ENCODE data around the gene SMNDC1. TPM values are rescaled to one million over a fixed set of nuclear protein-coding genes. Genes with fewer than 3 reads are reported as not detected.

SMNDC1 gene
- total and polyA plus RNA-seq, 2 of the 4 experiments (the other 2 are of a cell fraction) = 3.9 to 15.1 TPM

DNA sequence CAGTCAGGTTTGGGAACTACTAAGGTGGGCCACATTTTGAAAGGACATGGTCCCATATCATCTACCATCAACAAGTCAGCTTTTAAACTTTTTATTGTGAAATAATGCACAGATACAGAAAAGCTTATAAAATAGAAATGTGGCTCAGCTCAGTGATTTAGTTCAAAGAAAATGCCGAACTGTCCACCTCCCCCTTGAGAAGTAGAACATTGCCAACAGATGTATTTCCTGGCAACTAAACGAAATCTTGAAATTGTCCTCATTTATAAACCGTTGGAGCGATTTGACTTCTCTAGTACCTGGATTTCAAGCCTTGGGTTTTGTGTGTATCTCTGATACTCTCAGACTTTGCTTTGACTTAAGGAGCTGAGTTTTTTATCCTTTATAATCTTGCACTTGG is 32.7 kb upstream of the SMNDC1 start:
- H3K18ac ChIP-seq (ENCODE audit: low read depth, low read length) = no peak overlapping the region
- no peak overlapping the region for H4K91ac ChIP-seq (ENCODE audit: insufficient read depth, low read depth, low read length)
- no peak overlapping the region for H3K56ac ChIP-seq (ENCODE audit: extremely low read depth, insufficient read depth, low read length)
- intact Hi-C loops (cut with micrococcal nuclease) (no loop called here), dilution Hi-C loops (cut with HindIII; ENCODE audit: low sequenced_read_pairs, unreplicated experiment) (no loop called here), in situ Hi-C loops (cut with MboI; ENCODE audit: low sequenced_read_pairs) (no loop called here)
- H3K4me3 ChIP-seq (ENCODE audit: insufficient read depth, low read depth, low read length) = no peak overlapping the region
- H3K36me3 ChIP-seq (ENCODE audit: control insufficient read depth, insufficient read depth, low read length) = no peaks in the 10 kb centered on the region
- H3K4me1 ChIP-seq (ENCODE audit: control insufficient read depth, insufficient read depth, low read length) = peaks cover 9% of the 10 kb centered on the region
- H2BK15ac ChIP-seq (ENCODE audit: low read depth, low read length) = no peak overlapping the region
- H2BK120ac ChIP-seq (ENCODE audit: low read depth, low read length) = no peak overlapping the region
- no peaks in the 10 kb centered on the region for H3K9me3 ChIP-seq (ENCODE audit: control insufficient read depth, insufficient read depth, low read length)
- no peaks in the 10 kb centered on the region for H3K27me3 ChIP-seq (ENCODE audit: control insufficient read depth, insufficient read depth, low read length)
- H2BK5ac ChIP-seq (ENCODE audit: low read depth, low read length, poor library complexity, severe bottlenecking) = no peak overlapping the region
- no peak overlapping the region for H2AFZ ChIP-seq (replicated peaks; ENCODE audit: low read length, poor library complexity)
- H3K79me1 ChIP-seq (ENCODE audit: low read depth in 1 of 2, low read length in 2 of 2) = no peaks in the 10 kb centered on the region
- no peak for DNase-seq
- no peak overlapping the region for H4K5ac ChIP-seq (ENCODE audit: low read depth, low read length)
- no peak for ATAC-seq (ENCODE audit: low read depth)
- CTCF ChIA-PET = interaction anchor here (1.6 kb wide), 1 partner anchor 11 kb away, joined by 4 read pairs; no protein-coding TSS in a partner anchor
- no peak overlapping the region for H2AK9ac ChIP-seq (replicated peaks; ENCODE audit: low read depth, low read length, poor library complexity)
- TF ChIP-seq CEBPB (IDR thresholded peaks at IDR 0.05; ENCODE audit: low read depth, low read length) = no peak
- TF ChIP-seq RCOR1 (IDR thresholded peaks at IDR 0.05; ENCODE audit: insufficient replicate concordance, low read length) = no peak
- TF ChIP-seq FOS (IDR thresholded peaks at IDR 0.05; ENCODE audit: low read depth, low read length) = no peak
- no peak for TF ChIP-seq SMC3 (IDR thresholded peaks at IDR 0.05; ENCODE audit: low read depth, low read length)
- no peak for TF ChIP-seq NFE2L2 (IDR thresholded peaks at IDR 0.05; ENCODE audit: low read depth, low read length)
- TF ChIP-seq CHD1 (IDR thresholded peaks at IDR 0.05; ENCODE audit: low read depth, low read length) = no peak
- TF ChIP-seq MXI1 (IDR thresholded peaks at IDR 0.05; ENCODE audit: borderline replicate concordance, low read depth, low read length) = no peak
- TF ChIP-seq, protein P1, sequence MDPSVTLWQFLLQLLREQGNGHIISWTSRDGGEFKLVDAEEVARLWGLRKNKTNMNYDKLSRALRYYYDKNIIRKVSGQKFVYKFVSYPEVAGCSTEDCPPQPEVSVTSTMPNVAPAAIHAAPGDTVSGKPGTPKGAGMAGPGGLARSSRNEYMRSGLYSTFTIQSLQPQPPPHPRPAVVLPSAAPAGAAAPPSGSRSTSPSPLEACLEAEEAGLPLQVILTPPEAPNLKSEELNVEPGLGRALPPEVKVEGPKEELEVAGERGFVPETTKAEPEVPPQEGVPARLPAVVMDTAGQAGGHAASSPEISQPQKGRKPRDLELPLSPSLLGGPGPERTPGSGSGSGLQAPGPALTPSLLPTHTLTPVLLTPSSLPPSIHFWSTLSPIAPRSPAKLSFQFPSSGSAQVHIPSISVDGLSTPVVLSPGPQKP (IDR thresholded peaks at IDR 0.05; ENCODE audit: borderline replicate concordance, low read depth, low read length) = no peak
- no peak overlapping the region for H3K9ac ChIP-seq (ENCODE audit: low read depth, low read length)
- H2AK5ac ChIP-seq (ENCODE audit: low read depth, low read length) = no peak overlapping the region
- no peak overlapping the region for H4K8ac ChIP-seq (ENCODE audit: low read depth in 2 of 2, low read length in 2 of 2)
- H4K20me1 ChIP-seq (ENCODE audit: insufficient read depth, low read length) = no peaks in the 10 kb centered on the region
- no peak overlapping the region for H2BK20ac ChIP-seq (ENCODE audit: low read depth, low read length)
- no CpG with 5 or more reads among the region's 4 CpGs for WGBS, 2 experiments (ENCODE audit: extremely low coverage in 2 of 2, insufficient read length in 1 of 2)
- POLR2A ChIA-PET (ENCODE audit: unreplicated experiment) = no interaction called here
- H3K9me1 ChIP-seq (ENCODE audit: insufficient read depth, low read length) = peaks cover 13% of the 10 kb centered on the region
- no peak overlapping the region for H3K23ac ChIP-seq (ENCODE audit: low read depth, low read length)
- H3K14ac ChIP-seq (replicated peaks; ENCODE audit: low read depth, low read length) = no peak overlapping the region
- H3K4me2 ChIP-seq (ENCODE audit: low read depth, low read length) = no peak overlapping the region
- no peak overlapping the region for H3K27ac ChIP-seq (ENCODE audit: insufficient read depth, low read length)
- no peak overlapping the region for H3K4ac ChIP-seq (ENCODE audit: low read depth, low read length)
- BruUV-seq (replicated peaks) = no TSS peak
